Left ventricle myocardium inferior (tissue), 1 donor: ENCODE data around the gene COA4. TPM values are rescaled to one million over a fixed set of nuclear protein-coding genes. Genes with fewer than 3 reads are reported as not detected.

Experiments used
- DNase-seq: peaks from one replicate; pipeline ENCODE4 v3.0.0-alpha.2; 2020
- H3K27ac ChIP-seq: fragments of 200-600 bp; replicated peaks from 2 replicates; pipeline ENCODE4 v1.8.0; 2021
- H3K27me3 ChIP-seq: fragments of 200-600 bp; 2 replicates; pipeline ENCODE4 v1.8.0; 2021; ENCODE audit warnings: low read depth
- H3K36me3 ChIP-seq: fragments of 200-600 bp; 2 replicates; pipeline ENCODE4 v1.8.0; 2021
- H3K4me1 ChIP-seq: fragments of 200-600 bp; 2 replicates; pipeline ENCODE4 v1.8.0; 2021
- H3K4me3 ChIP-seq: fragments of 200-600 bp; 2 replicates; pipeline ENCODE4 v1.8.0; 2021; ENCODE audit warnings: mild to moderate bottlenecking, moderate library complexity
- H3K9me3 ChIP-seq: fragments of 200-600 bp; replicated peaks from 2 replicates; pipeline ENCODE4 v1.8.0; 2021
- intact Hi-C: fragments of 100-400 bp; cut with micrococcal nuclease; formaldehyde crosslinking; loops from one replicate; pipeline ENCODE4 v1.11.0; 2022
- long read RNA-seq: library from polyadenylated mRNA; unstranded; transcript quantifications from one replicate; pipeline ENCODE4 v2.0.0, GENCODE V29; 2021
- total RNA-seq: library from RNA; stranded (reverse); fragmentation: NEBNext Ultra II Directional; extraction: Animal tissue kit (Norgen Biotek cat#: 25700); gene quantifications from one replicate; pipeline ENCODE4 v1.2.1, GENCODE V29; 2021
- TF ChIP-seq, protein P1 (sequence below): fragments of 200-600 bp; IDR thresholded peaks from 2 replicates; pipeline ENCODE4 v1.8.0; 2021; ENCODE audit warnings: antibody characterized with exemption, mild to moderate bottlenecking, borderline replicate concordance
- donor health status: DM: no; HTN: yes; CAD: no; lungs with severe emphysema.

Gene COA4
- 53.1 TPM for total RNA-seq
- long read RNA-seq, transcript COA4-201 (2 exons, 960 nt): major isoform, 13 of 16 reads
- long read RNA-seq, partial matches to known transcripts: 0 of 16 reads
- long read RNA-seq, other reads (novel, unspliced or antisense): 2 of 16 reads

DNA sequence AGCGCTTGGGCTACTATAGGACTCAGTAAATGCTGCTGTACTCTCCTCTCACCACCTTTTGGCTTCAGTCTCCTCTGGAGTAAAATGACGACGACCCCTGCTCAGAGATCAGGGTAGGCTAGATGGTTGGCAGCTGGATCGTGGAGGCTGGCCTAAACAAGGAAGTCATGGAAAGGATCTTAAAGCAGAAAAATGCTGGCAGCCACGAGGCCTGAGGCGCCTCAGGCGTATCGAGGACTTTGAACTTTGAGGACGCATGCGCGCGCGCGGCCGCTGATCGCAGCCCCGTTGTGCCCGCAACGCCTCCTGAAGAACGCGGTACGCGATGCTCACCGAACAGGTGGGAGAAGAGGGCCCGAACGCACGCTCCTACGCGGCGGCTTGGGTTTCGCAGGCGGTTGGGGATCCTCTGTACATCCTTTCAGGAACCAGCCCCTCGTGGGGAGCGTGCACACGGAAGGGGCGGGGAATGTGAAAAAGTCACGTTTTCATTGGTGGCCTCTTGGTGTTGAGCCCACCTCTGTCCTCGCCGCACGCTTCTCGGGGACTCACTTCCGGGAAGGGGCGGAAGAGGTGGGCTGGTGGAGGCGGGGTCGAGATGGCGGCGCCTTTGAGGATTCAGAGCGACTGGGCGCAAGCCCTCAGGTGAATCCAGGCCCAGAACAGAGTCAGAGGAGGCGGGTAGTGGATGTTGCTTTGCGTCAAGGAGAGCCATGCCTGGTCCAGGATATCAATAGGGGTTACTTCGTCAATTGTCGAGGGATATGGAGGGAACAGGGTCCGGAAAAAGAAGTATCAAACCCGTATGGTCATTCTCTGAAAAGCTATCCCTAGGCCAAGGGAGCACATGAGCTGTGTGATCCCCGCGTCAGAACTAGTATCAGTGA, at the start of gene COA4, which contains the start of gene PAAF1:
Gene COA4, minus strand, starts transcription at position 423 of the 887 bp plus-strand sequence. CDS start 3,468 bp downstream, outside the sequence.
Gene PAAF1, plus strand, starts transcription at position 576 of the 887 bp plus-strand sequence. Its CDS starts 23 bp downstream, at position 599.
- intact Hi-C loops: no loop called here
- Histone ChIP-seq H3K36me3 (peaks cover 21% of the 10 kb centered on the region), H3K4me3 (peak within 1 kb of the TSS; percentile 81), H3K9me3 (no peaks in the 10 kb centered on the region), H3K27me3 (no peaks in the 10 kb centered on the region), H3K4me1 (peaks cover 39% of the 10 kb centered on the region), H3K27ac (peak within 1 kb of the TSS; percentile 89)
- peak; percentile 92 for DNase-seq
- TF ChIP-seq, protein P1, sequence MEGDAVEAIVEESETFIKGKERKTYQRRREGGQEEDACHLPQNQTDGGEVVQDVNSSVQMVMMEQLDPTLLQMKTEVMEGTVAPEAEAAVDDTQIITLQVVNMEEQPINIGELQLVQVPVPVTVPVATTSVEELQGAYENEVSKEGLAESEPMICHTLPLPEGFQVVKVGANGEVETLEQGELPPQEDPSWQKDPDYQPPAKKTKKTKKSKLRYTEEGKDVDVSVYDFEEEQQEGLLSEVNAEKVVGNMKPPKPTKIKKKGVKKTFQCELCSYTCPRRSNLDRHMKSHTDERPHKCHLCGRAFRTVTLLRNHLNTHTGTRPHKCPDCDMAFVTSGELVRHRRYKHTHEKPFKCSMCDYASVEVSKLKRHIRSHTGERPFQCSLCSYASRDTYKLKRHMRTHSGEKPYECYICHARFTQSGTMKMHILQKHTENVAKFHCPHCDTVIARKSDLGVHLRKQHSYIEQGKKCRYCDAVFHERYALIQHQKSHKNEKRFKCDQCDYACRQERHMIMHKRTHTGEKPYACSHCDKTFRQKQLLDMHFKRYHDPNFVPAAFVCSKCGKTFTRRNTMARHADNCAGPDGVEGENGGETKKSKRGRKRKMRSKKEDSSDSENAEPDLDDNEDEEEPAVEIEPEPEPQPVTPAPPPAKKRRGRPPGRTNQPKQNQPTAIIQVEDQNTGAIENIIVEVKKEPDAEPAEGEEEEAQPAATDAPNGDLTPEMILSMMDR: no peak

DNA sequence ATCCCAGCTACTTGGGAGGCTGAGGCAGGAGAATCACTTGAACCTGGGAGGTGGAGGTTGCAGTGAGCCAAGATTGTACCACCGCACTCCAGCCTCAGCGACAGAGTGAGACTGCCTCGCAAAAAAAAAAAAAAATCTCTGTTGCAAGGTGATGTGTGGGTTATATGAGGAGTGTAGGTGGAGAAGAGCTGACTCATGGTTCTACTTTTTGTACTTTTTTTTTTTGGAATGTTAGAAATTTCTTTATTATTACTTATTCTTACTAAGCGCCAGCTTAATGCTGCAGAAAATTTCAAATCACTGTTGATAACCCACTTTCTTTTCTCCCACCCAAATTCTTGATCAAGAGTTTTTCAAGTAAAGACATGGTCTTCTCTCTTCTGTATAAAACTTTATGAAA, 44.5 kb upstream of the COA4 start:
- peaks cover 92% of the 10 kb centered on the region for H3K36me3 ChIP-seq
- no peak overlapping the region for H3K27ac ChIP-seq
- no peaks in the 10 kb centered on the region for H3K27me3 ChIP-seq
- no peak for DNase-seq
- no peaks in the 10 kb centered on the region for H3K9me3 ChIP-seq
- TF ChIP-seq, protein P1: no peak
- H3K4me3 ChIP-seq: no peak overlapping the region
- intact Hi-C loops: no loop called here
- H3K4me1 ChIP-seq: no peaks in the 10 kb centered on the region

DNA sequence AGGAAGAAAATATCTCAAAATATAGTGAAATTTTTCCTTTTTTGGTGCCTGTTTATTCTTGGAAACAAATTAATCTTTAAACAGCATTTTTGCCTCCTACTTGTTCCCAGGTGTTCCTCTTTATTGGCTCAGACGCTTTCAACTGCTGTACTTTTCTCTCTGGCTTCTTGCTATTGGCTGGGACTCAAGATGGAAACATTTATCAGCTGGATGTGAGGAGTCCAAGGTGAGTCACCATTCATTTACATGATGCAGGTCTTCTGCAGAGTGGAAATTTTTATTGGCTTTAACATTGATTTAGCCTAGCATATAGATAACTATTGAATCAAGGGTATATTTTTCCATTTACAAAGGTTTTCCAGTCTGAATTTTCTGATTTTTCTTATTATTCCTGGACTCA, 39.8 kb upstream of the COA4 start:
- Histone ChIP-seq H3K4me1 (no peaks in the 10 kb centered on the region), H3K9me3 (no peaks in the 10 kb centered on the region), H3K4me3 (no peak overlapping the region), H3K27ac (no peak overlapping the region), H3K36me3 (peaks cover 98% of the 10 kb centered on the region), H3K27me3 (no peaks in the 10 kb centered on the region)
- no peak for DNase-seq
- TF ChIP-seq, protein P1: no peak
- intact Hi-C loops: no loop called here

DNA sequence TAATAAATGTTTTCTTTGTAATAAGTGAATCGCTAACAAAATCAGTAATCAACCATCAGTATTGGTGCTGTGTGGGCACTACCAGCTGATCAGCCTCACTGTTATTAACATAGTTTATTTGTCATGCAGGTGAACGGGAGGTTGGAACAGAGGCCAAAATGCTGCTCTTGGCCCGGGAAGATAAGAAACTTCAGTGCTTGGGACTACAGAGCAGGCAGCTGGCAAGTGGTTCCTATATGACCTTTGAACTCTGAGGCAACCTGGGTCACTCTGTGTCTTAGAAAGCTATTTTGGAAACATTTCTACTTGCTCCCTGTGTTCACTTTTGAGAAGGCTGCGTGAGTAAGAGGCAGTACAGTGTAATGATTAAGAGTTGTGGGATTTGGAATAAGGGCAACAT, 37.6 kb upstream of the COA4 start:
- Histone ChIP-seq H3K27me3 (no peaks in the 10 kb centered on the region), H3K4me1 (no peaks in the 10 kb centered on the region), H3K9me3 (no peaks in the 10 kb centered on the region), H3K27ac (no peak overlapping the region), H3K4me3 (no peak overlapping the region), H3K36me3 (peaks cover 97% of the 10 kb centered on the region)
- TF ChIP-seq, protein P1: no peak
- DNase-seq: no peak
- intact Hi-C loops: no loop called here

DNA sequence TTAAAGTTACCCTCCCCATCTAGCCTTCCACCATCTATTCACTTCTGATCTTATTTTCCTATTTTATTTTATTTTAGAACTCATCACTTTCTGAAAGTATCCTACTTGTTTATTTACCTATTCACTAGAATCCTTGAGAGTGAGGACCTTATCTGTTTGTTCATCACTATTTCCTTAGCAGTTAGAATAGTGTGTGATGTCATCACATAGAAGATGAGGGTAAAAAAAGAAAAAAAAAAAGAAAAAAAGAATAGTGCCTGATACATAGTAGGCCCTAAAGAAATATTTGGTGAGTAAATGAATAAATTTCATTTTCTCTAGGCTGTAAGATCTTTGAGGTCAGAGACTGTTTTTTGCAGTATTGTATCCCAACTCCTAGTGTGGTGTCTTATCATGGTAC, 36.8 kb upstream of the COA4 start:
- Histone ChIP-seq H3K27me3 (no peaks in the 10 kb centered on the region), H3K27ac (no peak overlapping the region), H3K4me1 (no peaks in the 10 kb centered on the region), H3K9me3 (no peaks in the 10 kb centered on the region), H3K36me3 (peaks cover 95% of the 10 kb centered on the region), H3K4me3 (no peak overlapping the region)
- DNase-seq: no peak
- TF ChIP-seq, protein P1: no peak
- intact Hi-C loops: no loop called here
